NK-92 (cell line): ENCODE measurements around the gene CAPS.
"Not testable (repeated sequence)": the region's sequence is repeated elsewhere in the genome, so short reads cannot be mapped to it uniquely, and the experiment has no call there.

Experiments used
- DNase-seq: peaks from one replicate; lab custom pipeline; 2025; ENCODE audit not compliant: unreplicated experiment; lab: John Stamatoyannopoulos, UW

CAPS gene

GRCh38 chr19:5913739-5914357 lies at the start of gene CAPS:
CAPS (plus strand) TSS chr19:5914254; CDS start chr19:5914407, 153 bp downstream.
- no peak for DNase-seq

GRCh38 chr19:5864725-5865486 lies 49.1 kb upstream of the CAPS start:
- no peak for DNase-seq

GRCh38 chr19:5865772-5866171 lies 48.3 kb upstream of the CAPS start:
- DNase-seq: no peak

GRCh38 chr19:5867201-5868136 lies 46.6 kb upstream of the CAPS start:
- no peak for DNase-seq

GRCh38 chr19:5870986-5871394 lies 43.1 kb upstream of the CAPS start:
- no peak for DNase-seq

GRCh38 chr19:5873617-5874199 lies 40.3 kb upstream of the CAPS start:
- DNase-seq: no peak

- not testable (repeated sequence) for DNase-seq
Measured at GRCh38 chr19:5874496-5874895, 39.6 kb upstream of the CAPS start.

- DNase-seq: no peak
Measured at GRCh38 chr19:5877427-5877826, 36.6 kb upstream of the CAPS start.

- DNase-seq: no peak
Measured at GRCh38 chr19:5877882-5878281, 36.2 kb upstream of the CAPS start.

GRCh38 chr19:5880196-5880595 lies 33.9 kb upstream of the CAPS start:
- DNase-seq: no peak

GRCh38 chr19:5880604-5881078 lies 33.4 kb upstream of the CAPS start:
- DNase-seq: no peak

- no peak for DNase-seq
Measured at GRCh38 chr19:5881543-5882299, 32.3 kb upstream of the CAPS start.

GRCh38 chr19:5882421-5882968 lies 31.6 kb upstream of the CAPS start:
- no peak for DNase-seq

GRCh38 chr19:5883157-5883873 lies 30.7 kb upstream of the CAPS start:
- DNase-seq: not testable (repeated sequence)

- DNase-seq: not testable (repeated sequence)
Measured at GRCh38 chr19:5884065-5884811, 29.8 kb upstream of the CAPS start.

- no peak for DNase-seq
Measured at GRCh38 chr19:5889288-5889971, 24.6 kb upstream of the CAPS start.

GRCh38 chr19:5890099-5890498 lies 24.0 kb upstream of the CAPS start:
- DNase-seq: no peak

GRCh38 chr19:5891572-5891937 lies 22.5 kb upstream of the CAPS start:
- DNase-seq: no peak
